Activated CD8-positive, alpha-beta T cell treated with anti-CD3 and anti-CD28 coated beads, Interleukin-2, amount 10 ng/mL, durations not matched to agents 7 days and 5 days (primary cell): Measurements from ENCODE around the gene MYBPH. TPM values are rescaled to one million over a fixed set of nuclear protein-coding genes. Genes with fewer than 3 reads are reported as not detected.

Experiments
- ATAC-seq: fragments of 150-1000 bp; cut with Tn5 transposase; one replicate; pipeline ENCODE4 v1.10.0; 2021; ENCODE audit warnings: moderate library complexity
- CTCF ChIA-PET: fragments of 350-600 bp; sonication (Branson Sonifier 250); formaldehyde crosslinking; loops from one replicate; lab custom pipeline; 2021; ENCODE audit warnings: antibody characterized with exemption; lab: Charles Lee
- POLR2A ChIA-PET: fragments of 350-600 bp; sonication (Branson Sonifier 250); formaldehyde crosslinking; loops from one replicate; lab custom pipeline; 2021; ENCODE audit warnings: antibody characterized with exemption; lab: Charles Lee
- DNase-seq: peaks from one replicate; pipeline ENCODE4 v3.0.0-alpha.2; 2020
- H3K27ac Mint-ChIP-seq: one replicate; pipeline ENCODE4 v1.8.0; 2021; ENCODE audit warnings: mild to moderate bottlenecking, mixed read lengths
- H3K27me3 Mint-ChIP-seq: one replicate; pipeline ENCODE4 v1.8.0; 2021; ENCODE audit warnings: low read depth, mixed read lengths
- H3K36me3 Mint-ChIP-seq: one replicate; pipeline ENCODE4 v1.8.0; 2021; ENCODE audit warnings: low read depth, mixed read lengths
- H3K4me1 Mint-ChIP-seq: one replicate; pipeline ENCODE4 v1.8.0; 2021; ENCODE audit warnings: low read depth, mixed read lengths
- H3K4me3 Mint-ChIP-seq: one replicate; pipeline ENCODE4 v1.8.0; 2021; ENCODE audit warnings: mild to moderate bottlenecking, mixed read lengths
- H3K9me3 Mint-ChIP-seq: one replicate; pipeline ENCODE4 v1.8.0; 2022; ENCODE audit warnings: mixed read lengths; ENCODE audit not compliant: insufficient read depth
- total RNA-seq, 2 experiments: library from RNA; stranded (reverse); gene quantifications; one replicate each; pipeline ENCODE4 v1.2.3, GENCODE V29; 2021

Gene MYBPH
- total RNA-seq, 2 experiments from 2014 or later, result not detected

DNA sequence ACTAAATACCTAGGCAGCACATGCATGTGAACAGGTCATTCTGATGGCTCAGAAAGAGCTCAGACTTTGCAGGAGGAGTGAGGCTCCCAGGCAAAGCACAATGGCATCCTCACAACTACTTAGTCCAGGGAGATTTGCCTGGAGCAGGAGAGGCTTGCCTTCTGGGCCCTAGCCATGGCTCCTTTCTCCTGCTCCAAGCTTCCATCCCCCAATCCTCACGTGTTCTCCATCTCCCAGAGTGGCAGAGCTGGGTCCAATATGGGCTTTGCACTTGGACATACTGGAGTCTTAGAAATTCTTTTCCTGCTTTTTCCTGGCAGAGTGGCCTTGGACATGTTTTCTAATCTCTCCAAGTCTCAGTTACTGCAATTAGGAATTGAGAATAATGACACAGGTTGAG, 15.8 kb downstream of the MYBPH start:
- H3K4me3 Mint-ChIP-seq, result no peak overlapping the region
- ATAC-seq, result no peak
- no peaks in the 10 kb centered on the region for H3K36me3 Mint-ChIP-seq
- CTCF ChIA-PET, result no interaction called here
- no peak for DNase-seq
- POLR2A ChIA-PET, result no interaction called here
- H3K9me3 Mint-ChIP-seq, result no peaks in the 10 kb centered on the region
- peaks cover 35% of the 10 kb centered on the region for H3K27me3 Mint-ChIP-seq
- no peak overlapping the region for H3K27ac Mint-ChIP-seq
- no peaks in the 10 kb centered on the region for H3K4me1 Mint-ChIP-seq

DNA sequence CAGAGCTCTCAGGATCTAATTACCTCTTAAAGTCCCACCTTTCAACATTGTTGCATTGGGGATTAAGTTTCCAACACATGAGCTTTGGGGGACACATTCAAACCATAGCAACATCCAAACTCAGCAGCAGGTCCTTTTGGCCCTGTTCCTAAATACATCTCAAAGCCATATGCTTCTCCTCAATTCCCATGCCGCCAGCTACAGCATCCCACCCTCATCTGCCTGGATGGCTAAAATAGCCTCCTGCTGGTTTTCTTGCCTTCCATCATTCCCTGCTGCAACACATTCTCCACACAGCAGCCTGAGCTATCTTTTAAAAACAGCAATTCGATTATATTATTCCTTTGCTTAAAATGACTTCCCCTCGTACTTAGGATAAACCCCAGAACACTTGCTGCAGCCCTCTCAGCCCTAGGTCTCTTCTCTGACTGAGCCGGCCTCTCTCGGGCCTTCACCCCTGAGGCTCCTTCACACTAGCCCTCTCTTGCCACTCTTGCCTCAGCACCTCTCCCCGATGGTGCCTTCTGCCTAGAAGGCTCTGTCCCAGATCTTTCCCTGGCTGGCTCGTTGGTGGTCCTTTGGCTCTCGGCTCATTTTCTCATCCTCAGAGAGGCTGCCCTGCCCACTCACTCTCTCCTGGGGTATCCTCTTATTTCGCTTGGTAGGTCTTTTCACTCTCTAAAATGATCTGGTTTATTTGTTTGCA, 16.5 kb downstream of the MYBPH start:
- Mint-ChIP-seq H3K4me1 (no peaks in the 10 kb centered on the region), H3K27ac (no peak overlapping the region), H3K27me3 (peaks cover 31% of the 10 kb centered on the region), H3K4me3 (no peak overlapping the region), H3K36me3 (no peaks in the 10 kb centered on the region), H3K9me3 (no peaks in the 10 kb centered on the region)
- DNase-seq (no peak), ATAC-seq (no peak)
- POLR2A ChIA-PET, result no interaction called here
- CTCF ChIA-PET, result interaction anchor here (1.0 to 1.4 kb wide), 3 partner anchors 12 to 57 kb away, joined by 3 read pairs; no protein-coding TSS in a partner anchor

- no peak overlapping the region for H3K4me3 Mint-ChIP-seq
- H3K27me3 Mint-ChIP-seq, result peaks cover 31% of the 10 kb centered on the region
- ChIA-PET CTCF (interaction anchor here (1.0 to 1.4 kb wide), 3 partner anchors 13 to 58 kb away, joined by 3 read pairs; no protein-coding TSS in a partner anchor), POLR2A (no interaction called here)
- no peaks in the 10 kb centered on the region for H3K9me3 Mint-ChIP-seq
- no peak for ATAC-seq
- no peaks in the 10 kb centered on the region for H3K4me1 Mint-ChIP-seq
- H3K27ac Mint-ChIP-seq, result no peak overlapping the region
- no peaks in the 10 kb centered on the region for H3K36me3 Mint-ChIP-seq
- no peak for DNase-seq
These were observed 17.2 kb downstream of the MYBPH start for GRCh38 chr1:203158423-203158822.

DNA sequence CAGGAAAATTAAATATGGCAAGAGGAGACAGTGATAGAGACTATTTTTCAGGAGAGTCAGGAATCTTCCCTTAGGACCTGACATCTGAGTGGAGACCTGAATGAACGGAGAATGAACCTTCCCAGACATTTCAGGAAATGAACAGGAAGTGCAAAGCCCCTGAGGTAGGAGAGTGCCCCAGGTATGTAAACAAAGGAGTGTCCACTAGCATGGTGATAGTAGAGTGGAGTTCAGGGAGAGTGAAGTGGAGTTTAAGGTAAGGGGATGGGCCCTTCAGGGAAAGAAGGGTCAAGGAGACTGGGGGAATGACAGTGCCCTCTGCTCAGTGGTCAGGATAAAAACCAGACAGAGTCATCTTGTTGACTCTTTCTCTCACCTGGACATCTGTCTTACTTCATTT, 19.3 kb downstream of the MYBPH start:
- H3K27me3 Mint-ChIP-seq, result peaks cover 25% of the 10 kb centered on the region

GRCh38 chr1:203153989-203154821, 21.4 kb downstream of the MYBPH start:
- ChIA-PET POLR2A (no interaction called here), CTCF (interaction anchor here (2.7 kb wide), 1 partner anchor 18 kb away, joined by 11 read pairs; no protein-coding TSS in a partner anchor)
- no peaks in the 10 kb centered on the region for H3K4me1 Mint-ChIP-seq
- DNase-seq (no peak), ATAC-seq (no peak)
- H3K27ac Mint-ChIP-seq, result no peak overlapping the region
- peaks cover 16% of the 10 kb centered on the region for H3K27me3 Mint-ChIP-seq
- H3K4me3 Mint-ChIP-seq, result no peak overlapping the region
- H3K36me3 Mint-ChIP-seq, result no peaks in the 10 kb centered on the region
- no peaks in the 10 kb centered on the region for H3K9me3 Mint-ChIP-seq

More for the DNA sequence above, 19.3 kb downstream of the MYBPH start:
- H3K9me3 Mint-ChIP-seq, result no peaks in the 10 kb centered on the region
- POLR2A ChIA-PET, result no interaction called here
- ATAC-seq, result no peak
- no peaks in the 10 kb centered on the region for H3K36me3 Mint-ChIP-seq
- CTCF ChIA-PET, result no interaction called here
- no peak overlapping the region for H3K27ac Mint-ChIP-seq
- H3K4me1 Mint-ChIP-seq, result no peaks in the 10 kb centered on the region
- no peak overlapping the region for H3K4me3 Mint-ChIP-seq
- no peak for DNase-seq

- DNase-seq (no peak), ATAC-seq (no peak)
- Mint-ChIP-seq H3K27me3 (peaks cover 11% of the 10 kb centered on the region), H3K4me3 (no peak overlapping the region), H3K9me3 (no peaks in the 10 kb centered on the region), H3K4me1 (no peaks in the 10 kb centered on the region), H3K27ac (no peak overlapping the region), H3K36me3 (no peaks in the 10 kb centered on the region)
- POLR2A ChIA-PET, result no interaction called here
- CTCF ChIA-PET, result interaction anchor here (2.0 to 2.7 kb wide), 2 partner anchors 19 to 114 kb away, joined by 8 to 11 read pairs; no protein-coding TSS in a partner anchor
These were observed 22.3 kb downstream of the MYBPH start for GRCh38 chr1:203153051-203153988.

DNA sequence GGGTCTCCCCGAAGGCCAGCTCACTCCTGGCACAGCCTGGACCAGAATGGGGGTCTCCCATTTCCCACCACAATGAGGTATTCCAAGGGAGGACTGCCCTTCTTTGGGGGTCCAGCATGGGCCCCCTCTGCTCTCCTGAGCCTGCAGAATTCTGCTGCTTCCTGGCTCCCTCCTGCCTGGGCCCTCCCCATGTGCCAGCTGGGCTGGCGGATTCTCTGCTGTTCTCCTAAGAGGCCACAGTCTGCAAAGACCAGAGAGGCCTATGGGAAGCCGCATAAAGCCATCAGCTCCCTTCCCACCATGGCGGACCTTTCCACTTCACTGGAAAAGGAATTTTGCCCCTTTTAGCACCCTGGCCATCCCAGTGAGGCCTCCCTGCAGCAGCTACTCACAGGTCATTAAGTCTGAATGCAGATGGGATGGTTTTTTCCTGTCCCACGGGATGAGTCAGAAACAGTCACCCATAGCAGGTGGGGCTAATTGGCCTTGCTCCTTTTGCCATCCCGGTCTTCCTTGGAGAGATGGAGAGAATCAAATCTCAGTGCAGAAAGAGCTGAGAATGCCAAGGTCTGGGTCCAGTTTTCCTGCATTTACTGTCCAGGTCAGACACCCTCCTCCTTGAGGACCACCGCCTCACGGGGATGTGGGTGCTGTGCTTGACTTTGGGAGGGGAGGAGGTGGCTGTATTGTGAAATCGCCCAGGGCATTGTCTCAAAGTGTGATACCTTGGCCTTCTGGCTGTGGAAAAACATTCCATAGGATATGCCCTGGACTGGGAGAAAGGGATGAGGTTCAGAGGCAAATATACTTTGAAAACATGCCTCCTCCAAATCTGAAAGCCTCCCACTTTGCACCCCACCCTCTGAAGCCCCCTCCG, 23.2 kb downstream of the MYBPH start:
- no peaks in the 10 kb centered on the region for H3K4me1 Mint-ChIP-seq
- ChIA-PET CTCF (interaction anchor here (2.0 to 2.7 kb wide), 2 partner anchors 20 to 113 kb away, joined by 8 to 11 read pairs; no protein-coding TSS in a partner anchor), POLR2A (no interaction called here)
- no peaks in the 10 kb centered on the region for H3K36me3 Mint-ChIP-seq
- H3K9me3 Mint-ChIP-seq, result no peaks in the 10 kb centered on the region
- ATAC-seq (no peak), DNase-seq (no peak)
- H3K4me3 Mint-ChIP-seq, result no peak overlapping the region
- H3K27me3 Mint-ChIP-seq, result peaks cover 4% of the 10 kb centered on the region
- H3K27ac Mint-ChIP-seq, result no peak overlapping the region

GRCh38 chr1:203151362-203152157, 24.1 kb downstream of the MYBPH start:
- no peaks in the 10 kb centered on the region for H3K27me3 Mint-ChIP-seq
- ATAC-seq (no peak), DNase-seq (no peak)
- H3K36me3 Mint-ChIP-seq, result no peaks in the 10 kb centered on the region
- POLR2A ChIA-PET, result no interaction called here
- no peak overlapping the region for H3K4me3 Mint-ChIP-seq
- no peaks in the 10 kb centered on the region for H3K4me1 Mint-ChIP-seq
- H3K27ac Mint-ChIP-seq, result no peak overlapping the region
- no peaks in the 10 kb centered on the region for H3K9me3 Mint-ChIP-seq
- CTCF ChIA-PET, result interaction anchor here (2.0 to 2.7 kb wide), 2 partner anchors 21 to 112 kb away, joined by 8 to 11 read pairs; no protein-coding TSS in a partner anchor

DNA sequence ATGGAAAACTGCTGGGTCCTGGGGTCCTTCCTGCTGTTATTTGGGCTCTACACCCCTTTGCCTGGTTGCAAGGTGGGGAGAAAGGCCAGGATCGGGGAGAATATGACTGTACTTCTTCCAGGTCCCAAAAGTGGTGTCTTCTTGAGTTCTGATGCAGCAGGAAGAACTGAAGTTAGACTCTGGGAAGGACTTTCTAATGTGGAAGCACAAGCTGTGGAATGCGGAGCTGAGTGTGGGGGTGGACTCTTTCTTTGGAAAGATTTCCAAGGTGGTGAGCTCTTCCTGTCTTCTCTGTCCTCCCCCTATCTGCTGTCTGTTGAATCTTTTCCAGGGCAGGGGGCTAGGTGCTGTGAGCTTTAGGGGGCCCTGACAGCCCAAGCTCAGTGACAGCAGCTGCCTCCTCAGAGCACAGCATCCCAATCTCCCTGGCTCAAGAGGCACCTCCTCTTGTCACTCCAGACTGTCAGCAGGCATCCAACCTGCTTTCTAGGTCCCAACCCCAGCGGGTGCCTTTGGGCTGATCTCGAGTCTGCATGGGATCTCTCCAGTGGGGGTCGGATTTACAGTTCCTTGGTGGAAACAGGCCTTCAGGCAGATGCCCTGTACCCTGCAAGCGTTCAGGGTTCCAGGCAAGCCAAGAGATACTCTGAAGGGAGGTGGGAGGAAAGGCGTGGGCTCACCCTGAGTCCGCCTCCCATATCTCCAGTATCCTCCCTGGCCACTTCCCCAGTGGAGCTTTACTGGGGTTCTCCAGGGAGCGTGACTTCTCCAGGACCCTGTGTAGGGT, 24.9 kb downstream of the MYBPH start:
- Mint-ChIP-seq H3K27me3 (no peaks in the 10 kb centered on the region), H3K4me3 (no peak overlapping the region), H3K4me1 (no peaks in the 10 kb centered on the region), H3K27ac (no peak overlapping the region), H3K9me3 (no peaks in the 10 kb centered on the region), H3K36me3 (no peaks in the 10 kb centered on the region)
- ATAC-seq (no peak), DNase-seq (no peak)
- ChIA-PET POLR2A (no interaction called here), CTCF (interaction anchor here (2.0 kb wide), 1 partner anchor 111 kb away, joined by 8 read pairs; no protein-coding TSS in a partner anchor)
